Epidermal melanocyte (primary cell): ENCODE measurements around the gene NPM1.

Source experiments
- DNase-seq: peaks from one replicate; pipeline ENCODE4 v3.0.0; 2011; ENCODE audit warnings: low spot score; ENCODE audit not compliant: insufficient read length

Gene NPM1

DNA sequence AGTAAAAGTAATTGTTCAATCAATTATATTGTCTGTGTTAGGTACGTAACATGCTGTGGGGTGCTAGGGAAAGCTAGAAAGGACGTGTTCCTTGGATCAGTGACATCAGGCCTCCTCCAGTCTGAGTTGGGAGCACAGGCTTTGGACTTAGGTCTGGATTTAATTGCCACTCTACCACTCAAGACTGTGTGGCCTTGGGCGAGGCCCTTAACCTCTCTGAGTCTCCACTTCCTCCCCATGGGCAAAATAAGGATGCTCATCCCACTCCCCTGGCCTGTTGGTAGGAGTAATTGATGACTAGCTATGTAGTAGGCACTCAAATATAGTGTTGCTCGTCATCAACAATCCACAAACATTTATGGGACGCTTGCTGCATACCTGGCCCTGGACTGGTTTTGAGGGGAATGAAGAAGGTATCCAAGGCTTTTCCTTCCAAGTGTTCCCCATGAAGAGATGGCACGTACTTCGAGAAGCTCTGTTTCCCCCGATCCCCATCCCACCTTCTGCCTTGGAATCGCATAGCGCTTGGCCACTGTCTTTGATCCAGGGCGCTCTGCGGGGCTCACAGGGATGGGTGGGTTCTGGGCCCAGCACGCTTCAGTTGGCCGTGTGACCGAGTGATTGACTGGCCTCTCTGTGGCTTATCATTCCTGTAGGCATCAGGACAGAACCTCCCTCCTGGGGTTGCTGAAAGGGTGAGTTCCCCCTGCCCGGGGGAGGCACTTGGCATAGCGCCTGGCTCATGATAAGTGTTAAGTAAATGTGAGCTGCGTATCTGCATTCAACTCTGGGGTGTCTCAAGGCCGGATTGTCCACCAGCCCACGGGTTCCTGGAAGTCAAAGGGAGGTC, 39.9 kb downstream of the NPM1 start:
- no peak for DNase-seq

DNA sequence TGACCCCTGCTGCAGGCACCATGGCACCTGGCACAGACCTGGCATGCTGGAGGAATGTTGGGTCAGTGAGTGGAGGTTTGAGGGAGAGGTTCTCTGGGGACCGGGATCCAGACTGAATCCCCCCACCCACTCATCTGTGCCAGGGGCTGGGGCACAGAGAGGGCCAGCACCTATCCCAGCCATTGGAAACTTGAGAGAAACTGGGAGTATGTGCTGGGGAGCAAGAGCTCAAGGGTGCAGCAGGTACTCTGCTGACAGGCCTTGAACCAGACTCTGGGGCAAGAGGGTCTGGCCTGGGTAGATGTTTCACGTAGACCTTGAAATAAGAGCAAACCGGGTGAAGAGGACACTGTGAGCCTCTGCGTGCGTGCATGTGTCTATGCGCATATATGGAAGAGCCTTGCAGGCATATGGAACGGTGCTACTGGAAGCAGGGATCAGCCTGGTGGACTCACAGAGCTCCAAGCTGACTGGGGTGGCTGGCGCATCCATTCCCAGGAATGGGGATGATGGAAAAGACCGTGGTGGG, 40.6 kb downstream of the NPM1 start:
- no peak for DNase-seq

DNA sequence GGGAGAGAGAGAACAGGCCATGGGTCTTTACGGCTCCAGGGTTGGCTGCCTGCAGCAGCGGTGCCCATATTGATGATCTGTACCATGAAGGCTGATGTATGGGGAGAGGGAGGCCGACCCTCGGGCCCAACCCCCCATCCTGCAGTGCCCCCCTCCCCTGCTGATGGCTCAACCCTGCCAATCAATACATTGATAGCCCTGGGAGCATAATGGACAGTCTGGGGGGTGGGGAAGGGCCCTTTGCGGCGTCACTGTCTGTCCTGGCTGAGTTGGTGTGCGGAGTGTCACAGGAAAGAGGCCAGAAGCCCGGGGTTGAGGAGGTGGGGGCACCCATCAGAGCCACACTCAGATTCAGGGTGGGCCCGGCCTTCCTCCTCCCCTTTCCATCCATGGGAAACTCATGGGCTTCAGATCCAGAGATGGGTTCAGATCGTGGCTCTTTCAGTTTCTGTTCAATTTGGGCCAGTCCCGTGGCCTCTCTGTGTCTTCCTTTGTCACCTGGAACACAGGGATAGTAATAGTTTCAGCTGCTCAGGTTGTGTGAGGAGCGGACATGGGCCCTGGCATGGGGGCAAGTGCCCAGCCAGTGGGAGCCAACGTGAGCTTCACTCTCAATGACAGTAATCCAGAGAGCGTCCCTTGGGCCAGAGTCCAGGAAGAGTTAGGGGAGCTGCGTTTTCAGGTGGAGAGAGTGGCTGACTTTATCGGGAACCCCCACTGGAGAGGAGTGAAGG, 41.3 kb downstream of the NPM1 start:
- DNase-seq: no peak

DNA sequence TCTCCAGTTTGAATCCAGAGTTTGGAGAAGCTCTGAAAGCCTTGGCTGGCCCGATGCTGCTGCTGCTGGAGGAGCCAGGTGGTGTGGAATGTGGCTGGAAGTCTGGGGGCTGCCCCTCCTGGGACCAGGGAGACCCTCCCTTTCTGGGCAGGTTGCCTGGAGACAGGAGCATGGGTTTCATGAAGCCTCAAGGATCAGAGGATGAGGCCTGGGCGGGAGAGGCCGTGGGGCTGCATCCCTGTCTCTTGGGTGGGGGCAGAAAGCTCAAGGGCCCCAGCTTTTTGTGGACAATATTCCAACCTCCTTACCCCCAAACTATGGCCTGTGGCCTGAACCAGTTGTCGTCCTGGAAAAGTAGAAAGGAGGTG, 41.9 kb downstream of the NPM1 start:
- no peak for DNase-seq

DNA sequence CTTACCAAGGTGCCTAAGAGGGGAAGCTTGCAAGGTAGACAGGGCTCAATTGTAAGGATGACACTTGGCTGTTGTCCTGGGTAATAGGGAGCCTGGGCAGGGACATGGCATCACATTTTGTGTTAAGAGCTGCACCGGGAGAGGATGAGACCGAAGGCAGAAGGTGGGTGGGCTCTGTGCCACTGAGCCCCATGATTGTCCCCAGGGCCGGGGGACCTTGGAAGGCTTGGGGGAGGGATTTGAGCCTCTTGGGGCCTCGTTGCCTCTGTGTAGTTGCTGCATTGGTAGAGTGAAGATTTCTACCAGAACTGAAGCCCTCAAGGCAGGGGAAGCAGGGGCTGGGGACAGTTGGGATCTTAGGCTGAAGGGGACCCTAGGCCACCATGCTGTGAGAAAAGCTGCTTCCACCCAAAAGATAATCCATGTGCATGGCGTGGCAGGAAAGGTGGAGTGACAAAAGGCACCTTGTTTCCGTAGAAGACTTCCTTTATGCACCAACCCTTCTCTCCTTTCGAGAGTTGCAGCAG, 43.7 kb downstream of the NPM1 start:
- no peak for DNase-seq

DNA sequence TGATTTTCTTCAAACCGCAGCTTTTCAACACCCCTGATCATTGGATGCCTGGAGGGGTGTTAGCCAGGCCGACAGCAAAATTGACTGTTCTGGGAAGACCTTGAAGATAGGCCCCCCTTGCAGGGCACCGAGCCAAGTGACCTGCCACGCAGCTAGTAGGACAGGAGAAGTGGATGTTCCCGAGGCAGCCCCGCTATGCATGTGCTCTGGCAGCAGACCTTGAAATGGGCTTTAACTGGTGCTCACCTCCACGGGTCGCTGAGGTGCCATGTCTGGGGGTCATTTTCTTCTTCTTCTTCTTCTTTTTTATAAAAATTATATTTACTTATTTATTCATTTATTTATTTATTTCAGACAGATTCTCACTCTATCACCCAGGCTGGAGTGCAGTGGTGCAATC, 44.4 kb downstream of the NPM1 start:
- DNase-seq: no peak

DNA sequence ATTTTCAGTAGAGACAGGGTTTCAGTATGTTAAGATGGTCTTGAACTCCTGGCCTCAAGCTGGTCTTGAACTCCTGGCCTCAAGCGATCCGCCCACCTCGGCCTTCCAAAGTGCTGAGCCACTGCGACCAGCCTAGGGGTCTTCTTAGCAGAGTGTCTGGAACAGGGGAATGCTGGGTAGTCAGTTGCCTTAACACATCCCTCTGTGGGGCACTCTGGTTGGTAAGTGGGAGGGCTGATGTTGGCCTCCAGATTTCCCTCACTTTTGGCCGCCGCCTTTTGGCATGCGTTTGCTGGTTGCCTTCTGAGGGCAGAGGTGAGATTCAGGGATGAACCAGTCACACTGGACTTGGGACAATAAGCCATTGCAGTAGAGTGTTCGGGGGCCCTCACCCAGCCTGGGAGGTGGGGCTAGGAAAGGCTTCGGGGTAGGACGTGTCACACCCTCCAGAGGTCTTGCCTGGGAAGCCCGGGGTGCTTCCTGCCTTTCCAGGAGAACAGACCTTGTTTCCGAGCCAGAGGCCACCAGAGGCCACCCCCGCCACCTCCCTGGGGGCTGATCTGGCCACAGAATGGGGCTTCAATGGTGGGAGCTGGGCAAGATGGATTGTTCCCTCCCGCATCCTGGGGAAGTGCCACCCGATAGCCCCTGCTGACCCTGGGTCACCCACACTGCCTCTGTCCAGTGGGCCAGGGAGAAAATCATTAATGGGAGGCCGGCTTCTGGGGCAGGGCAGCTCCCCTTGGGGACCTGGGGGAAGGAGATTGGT, 45.1 kb downstream of the NPM1 start:
- DNase-seq: no peak

DNA sequence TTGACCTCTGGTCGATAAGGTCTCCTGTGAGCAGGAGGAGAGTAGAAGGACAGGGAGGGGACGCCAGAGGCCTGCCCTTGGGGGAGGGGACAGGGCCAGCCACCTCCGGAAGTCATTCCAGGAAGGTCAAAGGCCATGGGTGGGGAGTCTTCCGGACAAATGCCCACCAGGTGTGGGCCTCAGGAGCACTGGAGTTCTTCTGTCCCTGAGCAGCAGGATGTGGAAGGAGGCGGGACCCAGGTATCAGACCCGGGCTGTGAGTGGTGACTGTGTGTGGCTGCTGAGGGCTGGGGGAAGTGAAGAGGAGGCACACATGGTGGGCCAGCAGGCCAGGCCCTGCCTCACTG, 45.7 kb downstream of the NPM1 start:
- no peak for DNase-seq

DNA sequence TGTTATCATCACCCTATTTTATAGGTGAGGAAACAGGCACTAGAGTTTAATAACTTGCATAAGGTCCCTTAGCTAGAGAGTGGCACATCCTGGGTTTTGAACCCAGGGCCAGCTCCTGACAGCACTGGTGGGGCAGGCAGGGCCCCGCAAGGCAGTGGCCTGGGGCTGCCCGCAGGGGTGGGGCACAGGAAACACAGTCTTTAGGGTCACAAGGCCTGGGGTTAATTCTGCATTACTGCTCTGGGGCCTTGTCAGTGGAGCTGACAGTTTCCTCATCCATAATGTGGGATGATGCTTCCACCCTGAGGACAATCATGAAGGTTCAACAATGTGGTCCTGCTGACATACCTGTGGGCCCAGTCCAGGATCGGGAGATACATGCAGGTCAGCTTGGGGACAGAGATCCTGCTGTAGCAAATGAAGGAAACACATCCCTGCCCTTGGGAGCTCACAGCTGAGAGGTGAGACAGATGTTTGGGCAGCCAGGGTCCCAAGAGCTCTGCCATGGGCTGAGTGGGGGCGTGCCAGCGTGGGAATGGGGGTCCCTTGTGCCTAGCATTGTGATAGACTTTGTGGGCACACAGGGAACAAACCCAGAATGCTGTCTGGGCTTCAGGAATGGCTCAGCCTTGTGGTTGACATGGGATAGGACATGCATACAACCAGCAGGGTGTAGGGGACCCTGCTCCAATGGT, 46.5 kb downstream of the NPM1 start:
- no peak for DNase-seq

DNA sequence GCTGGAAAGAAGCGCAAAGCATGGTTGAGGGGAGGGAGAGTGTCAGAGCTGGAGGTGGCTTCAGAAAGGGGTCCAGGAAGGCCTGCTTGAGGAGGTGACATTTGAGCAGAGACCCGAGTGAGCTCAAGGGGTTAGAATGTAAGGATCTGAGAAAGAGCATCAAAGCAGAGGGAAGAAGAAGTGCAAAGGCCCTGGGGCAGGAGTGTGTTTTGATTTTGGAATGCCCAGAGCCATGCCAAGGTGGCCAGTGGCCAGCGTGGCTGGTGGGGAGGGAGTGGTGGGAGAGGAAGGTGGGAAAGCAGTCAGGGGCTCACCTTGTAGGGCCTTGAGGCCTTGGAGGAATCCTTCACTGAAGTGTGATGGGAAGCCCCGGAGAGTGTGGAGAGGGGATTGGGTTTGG, 47.2 kb downstream of the NPM1 start:
- DNase-seq: no peak

DNA sequence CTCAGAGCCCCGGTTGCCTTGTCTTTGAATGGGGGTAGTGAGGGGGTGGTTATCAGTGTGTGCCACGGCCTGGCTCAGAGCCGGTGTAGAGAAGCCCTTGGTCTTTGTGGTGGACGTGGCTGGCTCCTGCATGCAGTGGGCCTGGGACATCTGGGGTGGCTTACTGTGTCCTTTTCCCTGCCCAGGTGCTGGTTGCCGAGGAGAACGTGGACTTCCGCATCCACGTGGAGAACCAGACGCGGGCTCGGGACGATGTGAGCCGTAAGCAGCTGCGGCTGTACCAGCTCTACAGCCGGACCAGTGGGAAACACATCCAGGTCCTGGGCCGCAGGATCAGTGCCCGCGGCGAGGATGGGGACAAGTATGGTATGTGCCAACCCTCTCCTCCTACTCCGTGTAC, 48.3 kb downstream of the NPM1 start:
- DNase-seq: no peak

DNA sequence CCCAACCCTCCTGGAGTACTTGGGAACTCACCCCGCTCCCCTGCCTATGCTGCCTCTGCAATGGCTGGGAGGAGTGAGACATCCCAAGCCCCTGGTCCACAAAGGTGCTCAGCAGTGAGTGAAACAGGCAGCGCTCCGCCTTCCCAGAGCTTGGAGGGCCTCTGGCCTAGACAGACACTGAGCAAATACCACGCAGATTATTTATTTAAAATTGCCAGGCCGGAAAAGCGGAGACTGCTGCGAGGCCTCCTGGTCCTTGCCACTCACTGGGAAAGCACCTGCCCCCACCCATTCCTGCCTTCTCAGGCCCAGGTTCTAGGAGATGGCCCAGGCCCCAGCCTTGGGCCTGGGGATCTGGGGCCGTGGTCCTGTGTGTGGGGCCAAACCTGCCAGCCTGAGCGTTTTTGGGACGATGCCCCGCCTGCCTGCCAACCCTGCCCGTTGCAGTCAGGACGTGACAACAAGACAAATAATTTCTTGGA, 49.2 kb downstream of the NPM1 start:
- DNase-seq: no peak

DNA sequence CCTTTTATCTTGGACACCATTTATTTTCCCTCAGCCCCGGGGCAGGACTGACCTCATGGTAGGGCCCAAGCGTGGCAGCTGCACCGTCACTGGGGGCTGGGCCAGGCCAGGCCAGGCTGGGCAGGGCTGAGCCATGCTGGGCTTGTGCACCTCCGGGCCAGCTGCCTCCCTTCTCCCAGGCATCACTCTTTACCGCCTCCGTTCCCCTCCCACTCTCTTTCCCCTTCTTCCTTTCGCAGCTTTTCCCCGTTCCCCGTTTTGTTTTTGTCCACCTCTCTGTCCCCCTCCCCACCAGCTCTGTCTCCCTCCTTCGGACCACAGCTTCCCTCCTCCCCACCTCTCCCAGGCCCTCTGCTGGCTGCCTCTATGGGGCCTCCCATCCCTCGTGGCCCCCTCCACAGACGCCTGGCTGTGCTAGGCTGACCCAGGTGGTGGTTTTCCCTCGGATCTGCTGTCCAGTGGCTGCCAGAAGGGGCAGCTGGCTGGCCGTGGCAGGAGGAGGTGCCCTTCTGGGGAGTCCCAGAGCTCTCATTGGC, 49.7 kb downstream of the NPM1 start:
- DNase-seq: no peak

DNA sequence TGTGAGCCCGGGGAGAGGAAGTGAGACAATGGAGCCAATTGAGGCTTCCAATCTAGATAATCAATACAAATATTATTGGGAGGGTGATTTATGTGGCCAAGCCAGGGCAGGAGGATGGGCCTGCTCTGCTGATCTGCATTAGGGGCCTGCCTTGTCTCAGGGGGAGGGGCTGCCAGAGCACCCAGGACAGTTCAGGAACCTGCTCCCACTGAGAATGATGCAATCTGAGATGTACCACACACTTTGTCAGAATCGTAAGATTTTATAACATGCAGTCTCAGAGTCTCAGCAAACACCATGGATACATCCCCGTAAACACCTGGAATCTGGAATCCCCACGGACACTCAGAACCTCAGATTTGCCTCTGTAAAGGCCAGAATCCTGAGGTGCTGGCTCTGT, 51.1 kb downstream of the NPM1 start:
- DNase-seq: no peak

DNA sequence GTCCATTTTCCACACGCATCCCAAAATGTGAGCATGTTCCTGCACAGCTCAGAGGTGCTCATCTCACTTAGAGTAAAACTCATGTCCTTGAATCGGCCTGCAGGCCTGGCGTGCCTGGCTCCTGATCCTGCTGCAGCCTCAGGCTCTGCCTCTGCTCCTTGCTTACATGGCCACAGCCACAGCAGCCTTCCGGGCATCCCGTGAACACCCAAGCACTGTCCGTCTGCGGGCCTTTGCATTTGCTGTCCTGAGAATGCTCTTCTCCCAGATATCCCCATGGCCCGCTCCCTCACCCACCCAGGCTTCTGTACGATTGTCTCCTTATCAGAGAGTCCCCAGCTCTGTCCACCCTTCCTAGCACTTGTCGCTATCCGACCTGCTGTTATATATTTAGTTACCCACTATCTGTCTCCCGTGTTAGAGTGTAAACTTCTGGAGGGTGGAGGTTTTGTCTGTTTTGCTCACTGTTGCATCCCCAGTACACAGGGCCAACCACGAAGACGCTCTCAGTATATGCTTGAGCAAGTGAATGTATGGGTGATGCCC, 53.7 kb downstream of the NPM1 start:
- no peak for DNase-seq

DNA sequence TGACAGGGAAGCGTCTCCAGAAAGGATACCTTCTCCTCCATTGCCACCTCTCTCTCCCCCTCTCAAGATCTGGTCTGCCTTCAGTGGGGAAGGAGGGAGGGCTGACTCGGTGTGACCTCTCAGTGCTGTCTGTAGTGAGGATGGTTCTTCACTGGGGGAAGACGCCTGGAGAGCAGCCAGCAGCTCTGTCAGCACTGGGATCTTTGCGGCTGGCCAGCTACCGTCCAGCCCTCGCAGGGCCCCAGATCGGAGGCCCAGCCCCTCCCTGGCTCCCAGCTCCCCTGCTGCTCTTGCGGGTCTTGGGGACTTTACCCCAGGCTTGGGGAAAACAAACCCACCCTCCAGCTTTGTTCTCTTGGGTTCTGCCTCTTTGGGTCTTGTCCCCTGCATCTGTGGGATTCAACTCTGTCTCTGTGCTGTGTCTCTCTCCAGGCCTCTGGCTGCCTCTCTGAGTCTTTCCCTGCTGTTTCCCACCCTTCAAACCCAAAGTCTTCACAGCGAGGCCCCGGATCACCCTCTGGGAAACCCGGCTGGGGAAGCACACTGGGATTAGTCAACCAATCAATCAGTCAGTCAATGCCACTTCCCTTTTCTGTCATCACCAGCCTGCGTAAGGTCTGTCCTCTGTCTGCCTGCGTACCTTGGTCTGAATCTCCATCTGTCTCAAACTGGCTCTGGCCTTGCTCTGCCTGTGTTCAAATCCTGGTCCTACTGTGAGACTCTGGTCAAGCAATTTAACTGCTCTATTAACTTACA, 54.8 kb downstream of the NPM1 start:
- DNase-seq: no peak

DNA sequence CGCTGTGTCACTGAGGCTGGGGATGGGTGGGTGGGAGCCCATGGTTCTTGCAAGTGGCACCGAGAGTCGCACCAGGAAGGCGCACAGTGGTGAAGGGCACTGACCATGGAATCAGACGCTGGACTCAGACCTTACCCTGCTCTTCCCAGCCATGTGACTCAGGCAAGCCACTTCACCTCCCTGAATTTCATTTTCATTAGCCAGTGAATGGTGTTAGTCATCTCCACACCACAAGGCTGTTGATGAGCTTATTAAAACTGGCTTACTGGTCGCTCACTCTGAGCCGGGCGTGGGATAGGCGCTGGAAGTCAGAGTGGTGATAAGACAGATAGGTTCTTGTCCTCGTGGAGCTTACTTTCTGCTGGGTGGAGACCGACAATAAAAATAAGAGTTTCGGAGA, 56.9 kb downstream of the NPM1 start:
- DNase-seq: no peak

DNA sequence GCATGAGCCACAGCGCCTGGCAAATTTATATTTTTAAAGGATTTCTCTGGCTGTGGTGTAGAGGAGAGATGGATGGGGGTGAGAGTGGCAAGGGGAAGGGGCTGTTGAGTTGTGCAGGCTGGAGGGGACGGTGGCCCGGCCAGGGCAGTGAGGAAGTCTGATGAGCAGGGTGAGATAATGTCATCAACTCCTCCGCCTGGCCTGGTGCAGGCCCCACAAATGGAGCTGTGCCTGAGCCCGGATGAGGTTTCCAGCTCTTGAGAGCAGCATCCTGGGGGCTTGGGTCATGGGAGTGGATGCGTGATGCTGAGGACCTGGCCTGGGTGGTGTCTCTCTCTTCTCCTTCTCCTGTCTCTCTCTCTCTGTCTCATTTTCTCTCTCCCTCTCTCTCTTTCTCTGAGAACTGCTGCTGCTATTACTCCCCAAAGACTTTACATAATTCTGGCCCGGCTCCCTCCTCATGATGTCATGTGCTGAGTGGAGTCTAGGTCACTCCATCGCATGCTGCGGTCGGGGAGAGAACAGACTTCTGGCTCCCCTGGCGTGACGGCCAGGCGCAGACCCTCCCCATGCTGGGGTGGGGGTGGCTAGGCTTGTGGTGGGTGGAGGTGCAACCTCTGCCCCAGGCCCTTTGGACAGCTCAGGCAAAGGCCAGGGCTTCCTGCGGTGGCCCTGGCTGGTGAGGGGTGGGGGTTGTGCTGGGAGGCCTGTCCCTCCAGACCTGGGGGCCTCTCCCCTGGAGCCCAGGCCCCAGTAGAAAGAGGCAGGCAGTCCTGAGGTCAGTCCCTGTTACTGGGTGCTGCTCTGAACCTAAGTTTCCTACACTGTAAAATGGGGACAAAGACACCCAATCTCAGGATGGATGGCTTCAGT, 58.2 kb downstream of the NPM1 start:
- DNase-seq: no peak

DNA sequence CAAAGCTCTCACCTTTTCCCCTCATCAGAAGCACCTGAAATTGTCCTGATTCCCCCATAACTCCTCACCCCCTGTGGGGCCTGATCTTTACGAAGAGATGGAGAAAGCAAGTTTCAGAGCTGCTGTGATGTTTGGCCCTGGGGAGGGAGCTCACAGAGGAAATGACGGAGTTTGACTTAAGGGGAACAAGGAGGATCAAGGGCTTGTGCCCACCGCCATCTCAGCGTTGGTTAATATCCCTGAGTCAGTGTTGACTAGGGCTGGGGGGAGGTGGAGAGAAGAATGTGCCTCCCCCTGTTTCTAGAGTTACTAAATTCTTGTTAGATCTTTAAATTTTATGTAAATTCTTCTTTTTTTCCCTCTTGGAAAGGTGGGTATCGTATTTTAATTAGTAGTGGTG, 59.6 kb downstream of the NPM1 start:
- DNase-seq: no peak
